ENCODE measurements around the gene TMC1. TPM values are rescaled to one million over a fixed set of nuclear protein-coding genes. Genes with fewer than 3 reads are reported as not detected.
"Not testable (repeated sequence)": the region's sequence is repeated elsewhere in the genome, so short reads cannot be mapped to it uniquely, and the experiment has no call there.

Gene TMC1
- total RNA-seq, 1 donor from 2014 or later = not detected

DNA sequence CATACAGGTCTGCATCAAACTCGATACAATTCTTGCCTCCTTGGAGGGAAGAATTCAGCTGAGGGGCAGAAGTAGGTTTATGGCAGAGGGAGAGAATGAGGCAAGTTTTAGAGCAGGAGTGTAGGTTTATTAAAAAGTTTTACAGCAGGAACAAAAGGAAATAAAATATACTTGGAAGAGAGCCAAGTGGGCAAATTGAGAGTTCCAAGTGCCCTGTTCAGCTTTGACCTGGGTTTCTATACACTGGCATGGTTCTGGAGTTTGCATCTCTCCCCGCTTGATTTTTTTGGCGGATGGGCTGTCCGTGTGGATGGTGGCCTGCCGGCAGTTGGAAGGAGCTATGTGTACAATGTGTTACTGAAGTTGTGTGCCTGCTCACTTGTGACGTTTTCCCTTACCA, 315.4 kb downstream of the TMC1 start:
- Mint-ChIP-seq H3K4me1 (ENCODE audit: unreplicated experiment) (peaks cover 5% of the 10 kb centered on the region), H3K27ac (ENCODE audit: unreplicated experiment) (no peak overlapping the region), H3K36me3 (ENCODE audit: unreplicated experiment) (no peaks in the 10 kb centered on the region), H3K27me3 (ENCODE audit: unreplicated experiment) (peaks cover 24% of the 10 kb centered on the region), H3K9me3 (ENCODE audit: unreplicated experiment) (no peaks in the 10 kb centered on the region), H3K4me3 (ENCODE audit: unreplicated experiment) (no peak overlapping the region)
- TF ChIP-seq, protein P1, sequence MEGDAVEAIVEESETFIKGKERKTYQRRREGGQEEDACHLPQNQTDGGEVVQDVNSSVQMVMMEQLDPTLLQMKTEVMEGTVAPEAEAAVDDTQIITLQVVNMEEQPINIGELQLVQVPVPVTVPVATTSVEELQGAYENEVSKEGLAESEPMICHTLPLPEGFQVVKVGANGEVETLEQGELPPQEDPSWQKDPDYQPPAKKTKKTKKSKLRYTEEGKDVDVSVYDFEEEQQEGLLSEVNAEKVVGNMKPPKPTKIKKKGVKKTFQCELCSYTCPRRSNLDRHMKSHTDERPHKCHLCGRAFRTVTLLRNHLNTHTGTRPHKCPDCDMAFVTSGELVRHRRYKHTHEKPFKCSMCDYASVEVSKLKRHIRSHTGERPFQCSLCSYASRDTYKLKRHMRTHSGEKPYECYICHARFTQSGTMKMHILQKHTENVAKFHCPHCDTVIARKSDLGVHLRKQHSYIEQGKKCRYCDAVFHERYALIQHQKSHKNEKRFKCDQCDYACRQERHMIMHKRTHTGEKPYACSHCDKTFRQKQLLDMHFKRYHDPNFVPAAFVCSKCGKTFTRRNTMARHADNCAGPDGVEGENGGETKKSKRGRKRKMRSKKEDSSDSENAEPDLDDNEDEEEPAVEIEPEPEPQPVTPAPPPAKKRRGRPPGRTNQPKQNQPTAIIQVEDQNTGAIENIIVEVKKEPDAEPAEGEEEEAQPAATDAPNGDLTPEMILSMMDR (IDR thresholded peaks at IDR 0.05) = no peak
- no peak for DNase-seq (ENCODE audit: extremely low spot score, unreplicated experiment)

DNA sequence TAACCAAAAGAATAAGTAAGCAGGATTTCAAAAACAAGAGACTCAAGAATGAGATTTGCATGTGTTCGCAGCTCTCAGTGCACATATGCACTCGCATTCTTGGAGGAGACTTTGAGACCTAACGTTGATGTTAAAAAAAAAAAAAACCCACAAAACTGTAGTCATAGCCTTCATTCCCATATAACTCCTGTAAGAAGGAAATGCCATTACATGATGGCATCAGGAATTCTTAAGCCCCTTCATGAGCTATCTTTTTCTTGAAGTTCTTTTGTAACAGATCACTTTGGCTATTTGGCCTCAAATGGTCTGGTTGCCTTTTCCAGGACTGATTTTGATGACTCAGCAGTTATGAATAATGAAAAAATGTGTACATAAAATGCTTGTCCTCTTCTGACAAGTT, 317.7 kb downstream of the TMC1 start:
- H3K36me3 Mint-ChIP-seq (ENCODE audit: unreplicated experiment) = no peaks in the 10 kb centered on the region
- no peak for DNase-seq (ENCODE audit: extremely low spot score, unreplicated experiment)
- H3K27me3 Mint-ChIP-seq (ENCODE audit: unreplicated experiment) = peaks cover 17% of the 10 kb centered on the region
- no peak overlapping the region for H3K27ac Mint-ChIP-seq (ENCODE audit: unreplicated experiment)
- no peak overlapping the region for H3K4me3 Mint-ChIP-seq (ENCODE audit: unreplicated experiment)
- H3K9me3 Mint-ChIP-seq (ENCODE audit: unreplicated experiment) = no peaks in the 10 kb centered on the region
- H3K4me1 Mint-ChIP-seq (ENCODE audit: unreplicated experiment) = peaks cover 8% of the 10 kb centered on the region
- TF ChIP-seq, protein P1 (IDR thresholded peaks at IDR 0.05) = no peak

- H3K4me3 Mint-ChIP-seq (ENCODE audit: unreplicated experiment) = no peak overlapping the region
- DNase-seq (ENCODE audit: extremely low spot score, unreplicated experiment) = no peak
- peaks cover 23% of the 10 kb centered on the region for H3K9me3 Mint-ChIP-seq (ENCODE audit: unreplicated experiment)
- H3K36me3 Mint-ChIP-seq (ENCODE audit: unreplicated experiment) = no peaks in the 10 kb centered on the region
- no peak overlapping the region for H3K27ac Mint-ChIP-seq (ENCODE audit: unreplicated experiment)
- peaks cover 17% of the 10 kb centered on the region for H3K27me3 Mint-ChIP-seq (ENCODE audit: unreplicated experiment)
- TF ChIP-seq, protein P1 (IDR thresholded peaks at IDR 0.05) = peak; percentile 5
- H3K4me1 Mint-ChIP-seq (ENCODE audit: unreplicated experiment) = peaks cover 8% of the 10 kb centered on the region
Measured at GRCh38 chr9:72843520-72844439, 322.4 kb downstream of the TMC1 start.

DNA sequence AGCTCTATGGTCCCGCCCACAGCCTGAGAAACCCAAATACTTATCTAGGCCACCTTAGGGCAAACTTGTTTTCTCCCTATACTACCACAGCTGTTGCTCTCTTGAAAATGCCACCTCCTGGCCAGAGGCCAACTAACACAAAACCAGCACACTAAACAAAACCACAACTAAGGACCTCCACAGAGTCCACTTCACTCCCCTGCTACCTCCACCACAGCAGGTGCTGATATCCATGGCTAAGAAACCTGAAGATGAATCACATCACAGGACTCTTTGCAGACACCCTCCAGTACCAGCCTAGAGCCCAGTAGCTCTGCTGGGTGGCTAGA, 323.0 kb downstream of the TMC1 start:
- Mint-ChIP-seq H3K4me1 (ENCODE audit: unreplicated experiment) (peaks cover 3% of the 10 kb centered on the region), H3K36me3 (ENCODE audit: unreplicated experiment) (no peaks in the 10 kb centered on the region), H3K9me3 (ENCODE audit: unreplicated experiment) (peaks cover 23% of the 10 kb centered on the region), H3K4me3 (ENCODE audit: unreplicated experiment) (no peak overlapping the region), H3K27ac (ENCODE audit: unreplicated experiment) (no peak overlapping the region), H3K27me3 (ENCODE audit: unreplicated experiment) (peaks cover 17% of the 10 kb centered on the region)
- TF ChIP-seq, protein P1 (IDR thresholded peaks at IDR 0.05) = no peak
- DNase-seq (ENCODE audit: extremely low spot score, unreplicated experiment) = no peak

GRCh38 chr9:72845052-72845451, 323.6 kb downstream of the TMC1 start:
- H3K27ac Mint-ChIP-seq (ENCODE audit: unreplicated experiment); H3K4me3 Mint-ChIP-seq (ENCODE audit: unreplicated experiment); H3K4me1 Mint-ChIP-seq (ENCODE audit: unreplicated experiment); H3K36me3 Mint-ChIP-seq (ENCODE audit: unreplicated experiment); DNase-seq (ENCODE audit: extremely low spot score, unreplicated experiment): not testable (repeated sequence)
- peaks cover 23% of the 10 kb centered on the region for H3K9me3 Mint-ChIP-seq (ENCODE audit: unreplicated experiment)
- H3K27me3 Mint-ChIP-seq (ENCODE audit: unreplicated experiment) = peaks cover 17% of the 10 kb centered on the region

DNA sequence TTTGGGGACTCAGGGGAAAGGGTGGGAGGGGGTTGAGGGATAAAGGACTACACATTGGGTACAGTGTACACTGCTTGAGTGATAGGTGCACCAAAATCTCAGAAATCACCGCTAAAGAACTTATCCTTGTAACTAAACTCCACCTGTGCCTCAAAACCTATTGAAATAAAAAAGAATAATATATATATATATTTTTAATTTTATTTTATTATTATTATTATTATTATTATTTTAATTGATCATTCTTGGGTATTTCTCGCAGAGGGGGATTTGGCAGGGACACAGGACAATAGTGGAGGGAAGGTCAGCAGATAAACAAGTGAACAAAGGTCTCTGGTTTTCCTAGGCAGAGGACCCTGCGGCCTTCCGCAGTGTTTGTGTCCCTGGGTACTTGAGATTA, 328.8 kb downstream of the TMC1 start:
- H3K36me3 Mint-ChIP-seq (ENCODE audit: unreplicated experiment); H3K4me1 Mint-ChIP-seq (ENCODE audit: unreplicated experiment); DNase-seq (ENCODE audit: extremely low spot score, unreplicated experiment); H3K4me3 Mint-ChIP-seq (ENCODE audit: unreplicated experiment); H3K27ac Mint-ChIP-seq (ENCODE audit: unreplicated experiment): not testable (repeated sequence)
- Mint-ChIP-seq H3K9me3 (ENCODE audit: unreplicated experiment) (peaks cover 14% of the 10 kb centered on the region), H3K27me3 (ENCODE audit: unreplicated experiment) (peaks cover 12% of the 10 kb centered on the region)
